ENCODE results near the gene PARS2. TPM values are rescaled to one million over a fixed set of nuclear protein-coding genes. Genes with fewer than 3 reads are reported as not detected.

Gene PARS2
- total RNA-seq, 1 donor from 2014 or later: 5.4 TPM

DNA sequence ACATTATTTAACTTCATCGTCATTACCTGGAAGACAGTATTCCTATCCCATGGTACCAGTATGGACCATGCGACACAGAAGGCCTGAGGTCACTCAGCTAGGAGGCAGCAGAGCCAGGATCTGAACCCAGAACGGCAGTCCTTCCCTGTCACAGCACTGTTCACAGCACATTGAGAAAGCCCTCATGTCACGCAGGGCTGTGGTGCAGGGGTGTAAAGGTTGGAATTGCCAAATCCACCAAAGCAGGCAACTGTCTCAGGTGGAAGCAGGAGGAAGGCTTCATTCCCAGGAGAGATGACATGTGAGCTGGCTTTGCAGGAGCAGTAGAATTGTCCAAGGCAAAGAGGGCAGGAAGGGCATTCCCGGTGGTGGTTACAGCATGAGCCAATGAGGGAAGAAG, 46.7 kb upstream of the PARS2 start:
- Histone ChIP-seq H3K9me3 (ENCODE audit: insufficient read depth, low read depth, low read length) (no peaks in the 10 kb centered on the region), H3K9ac (ENCODE audit: low read length) (no peak overlapping the region), H3K36me3 (ENCODE audit: insufficient read depth, low read length) (no peaks in the 10 kb centered on the region), H2AFZ (ENCODE audit: low read depth, low read length) (no peak overlapping the region), H3K4me1 (ENCODE audit: insufficient read depth, low read length) (peaks cover 4% of the 10 kb centered on the region), H3K27ac (ENCODE audit: low read depth, low read length) (no peak overlapping the region), H3K27me3 (ENCODE audit: insufficient read depth, low read length) (peaks cover 6% of the 10 kb centered on the region), H3K79me2 (ENCODE audit: insufficient read depth, low read length) (no peaks in the 10 kb centered on the region), H4K20me1 (ENCODE audit: insufficient read depth, low read length) (no peaks in the 10 kb centered on the region), H3K4me3 (ENCODE audit: insufficient read depth, low read depth, low read length) (no peak overlapping the region), H3K4me2 (ENCODE audit: low read length) (no peak overlapping the region)
- no peak for TF ChIP-seq EZH2 (IDR thresholded peaks at IDR 0.05; ENCODE audit: insufficient read depth, low read length)
- TF ChIP-seq, protein P1, sequence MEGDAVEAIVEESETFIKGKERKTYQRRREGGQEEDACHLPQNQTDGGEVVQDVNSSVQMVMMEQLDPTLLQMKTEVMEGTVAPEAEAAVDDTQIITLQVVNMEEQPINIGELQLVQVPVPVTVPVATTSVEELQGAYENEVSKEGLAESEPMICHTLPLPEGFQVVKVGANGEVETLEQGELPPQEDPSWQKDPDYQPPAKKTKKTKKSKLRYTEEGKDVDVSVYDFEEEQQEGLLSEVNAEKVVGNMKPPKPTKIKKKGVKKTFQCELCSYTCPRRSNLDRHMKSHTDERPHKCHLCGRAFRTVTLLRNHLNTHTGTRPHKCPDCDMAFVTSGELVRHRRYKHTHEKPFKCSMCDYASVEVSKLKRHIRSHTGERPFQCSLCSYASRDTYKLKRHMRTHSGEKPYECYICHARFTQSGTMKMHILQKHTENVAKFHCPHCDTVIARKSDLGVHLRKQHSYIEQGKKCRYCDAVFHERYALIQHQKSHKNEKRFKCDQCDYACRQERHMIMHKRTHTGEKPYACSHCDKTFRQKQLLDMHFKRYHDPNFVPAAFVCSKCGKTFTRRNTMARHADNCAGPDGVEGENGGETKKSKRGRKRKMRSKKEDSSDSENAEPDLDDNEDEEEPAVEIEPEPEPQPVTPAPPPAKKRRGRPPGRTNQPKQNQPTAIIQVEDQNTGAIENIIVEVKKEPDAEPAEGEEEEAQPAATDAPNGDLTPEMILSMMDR (IDR thresholded peaks at IDR 0.05; ENCODE audit: insufficient read depth, low read depth, low read length): no peak
- Mint-ChIP-seq H3K27me3 (ENCODE audit: low read depth, unreplicated experiment) (peaks cover 23% of the 10 kb centered on the region), H3K4me1 (ENCODE audit: low read depth, unreplicated experiment) (no peaks in the 10 kb centered on the region), H3K4me3 (ENCODE audit: unreplicated experiment) (no peak overlapping the region), H3K27ac (ENCODE audit: unreplicated experiment) (no peak overlapping the region), H3K36me3 (ENCODE audit: low read depth, unreplicated experiment) (no peaks in the 10 kb centered on the region), H3K9me3 (ENCODE audit: unreplicated experiment) (peaks cover 3% of the 10 kb centered on the region)
- FAIRE-seq (no peak), DNase-seq (ENCODE audit: low read depth) (no peak)

DNA sequence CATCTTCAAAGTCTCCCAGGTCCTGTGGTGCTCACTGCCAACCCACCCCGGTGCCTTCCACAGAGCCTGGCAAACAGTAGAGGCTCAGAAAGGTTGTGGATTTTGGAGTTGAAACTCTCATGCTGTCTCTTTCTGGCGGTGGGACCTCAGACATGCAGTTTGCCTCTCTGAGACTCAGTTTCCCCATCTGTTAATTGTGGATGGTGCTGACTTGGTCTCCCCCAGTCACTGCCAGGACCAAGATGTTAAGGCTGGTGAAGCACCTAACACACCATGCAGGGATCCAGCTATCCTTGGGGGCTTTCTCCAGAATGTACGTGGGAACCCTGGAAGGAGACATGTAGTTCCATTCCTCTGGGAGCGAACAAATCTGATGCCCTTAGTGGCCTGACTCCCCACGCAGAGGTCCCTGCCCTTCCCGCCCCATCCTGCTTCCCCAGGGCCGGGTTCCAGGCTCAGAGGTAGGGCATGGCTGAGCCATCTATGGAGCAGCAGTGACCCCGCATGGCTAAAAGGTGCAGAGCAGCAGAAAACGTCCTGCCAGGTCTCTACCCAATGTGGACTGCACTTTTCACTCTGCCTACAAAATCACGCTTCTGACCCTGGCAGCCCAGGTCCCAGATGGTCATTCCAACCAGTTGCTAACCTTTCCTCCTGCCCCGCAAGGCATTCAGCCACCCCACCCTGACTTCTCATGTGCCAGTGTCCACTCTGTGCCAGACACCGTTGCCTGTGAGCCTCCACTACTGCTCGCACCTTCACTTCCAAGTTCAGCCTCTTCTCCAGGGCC, 46.0 kb upstream of the PARS2 start:
- H3K4me1 ChIP-seq (ENCODE audit: insufficient read depth, low read length): peaks cover 4% of the 10 kb centered on the region
- no peak overlapping the region for H3K27ac ChIP-seq (ENCODE audit: low read depth, low read length)
- H3K27me3 ChIP-seq (ENCODE audit: insufficient read depth, low read length): peaks cover 6% of the 10 kb centered on the region
- no peaks in the 10 kb centered on the region for H3K79me2 ChIP-seq (ENCODE audit: insufficient read depth, low read length)
- Mint-ChIP-seq H3K4me3 (ENCODE audit: unreplicated experiment) (no peak overlapping the region), H3K27me3 (ENCODE audit: low read depth, unreplicated experiment) (peaks cover 18% of the 10 kb centered on the region), H3K4me1 (ENCODE audit: low read depth, unreplicated experiment) (no peaks in the 10 kb centered on the region), H3K36me3 (ENCODE audit: low read depth, unreplicated experiment) (no peaks in the 10 kb centered on the region), H3K27ac (ENCODE audit: unreplicated experiment) (peak overlapping the region; percentile 4), H3K9me3 (ENCODE audit: unreplicated experiment) (peaks cover 3% of the 10 kb centered on the region)
- H2AFZ ChIP-seq (ENCODE audit: low read depth, low read length): no peak overlapping the region
- H3K9me3 ChIP-seq (ENCODE audit: insufficient read depth, low read depth, low read length): no peaks in the 10 kb centered on the region
- no peaks in the 10 kb centered on the region for H3K36me3 ChIP-seq (ENCODE audit: insufficient read depth, low read length)
- TF ChIP-seq EZH2 (IDR thresholded peaks at IDR 0.05; ENCODE audit: insufficient read depth, low read length): no peak
- TF ChIP-seq, protein P1 (IDR thresholded peaks at IDR 0.05; ENCODE audit: insufficient read depth, low read depth, low read length): peak; percentile 87
- H3K4me3 ChIP-seq (ENCODE audit: insufficient read depth, low read depth, low read length): no peak overlapping the region
- no peak overlapping the region for H3K4me2 ChIP-seq (ENCODE audit: low read length)
- FAIRE-seq (no peak), DNase-seq (ENCODE audit: low read depth) (no peak)
- H3K9ac ChIP-seq (ENCODE audit: low read length): no peak overlapping the region
- no peaks in the 10 kb centered on the region for H4K20me1 ChIP-seq (ENCODE audit: insufficient read depth, low read length)

DNA sequence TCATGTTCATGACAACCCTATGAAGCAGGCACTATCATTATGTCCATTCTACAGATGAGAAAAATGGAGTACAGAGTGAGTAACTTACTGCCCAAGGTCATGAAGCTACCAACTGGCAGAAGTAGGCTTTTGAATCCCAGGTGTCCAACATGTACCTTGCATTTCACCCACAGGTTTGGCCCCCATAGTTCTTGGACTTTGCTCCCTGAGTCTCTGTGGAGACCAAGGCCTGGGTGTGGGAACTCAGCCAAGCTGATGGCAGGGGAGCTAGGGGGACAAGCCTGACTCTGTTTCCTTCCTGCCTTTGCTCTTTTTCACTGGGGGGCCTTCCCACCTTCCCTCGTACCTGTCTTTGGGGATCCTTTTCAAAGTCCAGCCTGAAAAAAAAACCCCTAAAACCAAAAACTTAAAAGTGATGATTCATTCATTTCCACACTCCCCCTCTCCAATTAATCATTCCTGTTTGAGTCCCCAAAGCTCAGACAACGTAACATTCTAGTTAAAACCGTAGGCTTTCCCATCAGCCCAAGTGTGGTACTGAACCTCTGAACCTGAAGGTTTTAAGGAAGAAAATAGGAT, 45.3 kb upstream of the PARS2 start:
- no peak overlapping the region for H2AFZ ChIP-seq (ENCODE audit: low read depth, low read length)
- no peaks in the 10 kb centered on the region for H4K20me1 ChIP-seq (ENCODE audit: insufficient read depth, low read length)
- H3K27ac ChIP-seq (ENCODE audit: low read depth, low read length): no peak overlapping the region
- H3K79me2 ChIP-seq (ENCODE audit: insufficient read depth, low read length): no peaks in the 10 kb centered on the region
- DNase-seq (ENCODE audit: low read depth): no peak
- H3K9ac ChIP-seq (ENCODE audit: low read length): no peak overlapping the region
- no peak overlapping the region for H3K4me2 ChIP-seq (ENCODE audit: low read length)
- H3K9me3 Mint-ChIP-seq (ENCODE audit: unreplicated experiment): peaks cover 3% of the 10 kb centered on the region
- no peaks in the 10 kb centered on the region for H3K36me3 Mint-ChIP-seq (ENCODE audit: low read depth, unreplicated experiment)
- FAIRE-seq: no peak
- H3K36me3 ChIP-seq (ENCODE audit: insufficient read depth, low read length): no peaks in the 10 kb centered on the region
- H3K27me3 Mint-ChIP-seq (ENCODE audit: low read depth, unreplicated experiment): peaks cover 14% of the 10 kb centered on the region
- peaks cover 4% of the 10 kb centered on the region for H3K4me1 ChIP-seq (ENCODE audit: insufficient read depth, low read length)
- peaks cover 6% of the 10 kb centered on the region for H3K27me3 ChIP-seq (ENCODE audit: insufficient read depth, low read length)
- no peak for TF ChIP-seq EZH2 (IDR thresholded peaks at IDR 0.05; ENCODE audit: insufficient read depth, low read length)
- TF ChIP-seq, protein P1 (IDR thresholded peaks at IDR 0.05; ENCODE audit: insufficient read depth, low read depth, low read length): no peak
- no peaks in the 10 kb centered on the region for H3K4me1 Mint-ChIP-seq (ENCODE audit: low read depth, unreplicated experiment)
- no peak overlapping the region for H3K27ac Mint-ChIP-seq (ENCODE audit: unreplicated experiment)
- H3K4me3 Mint-ChIP-seq (ENCODE audit: unreplicated experiment): no peak overlapping the region
- H3K9me3 ChIP-seq (ENCODE audit: insufficient read depth, low read depth, low read length): no peaks in the 10 kb centered on the region
- H3K4me3 ChIP-seq (ENCODE audit: insufficient read depth, low read depth, low read length): no peak overlapping the region

All from astrocyte (in vitro differentiated cells and primary cell).